ENCODE measurements around the gene DPH3.

DNA sequence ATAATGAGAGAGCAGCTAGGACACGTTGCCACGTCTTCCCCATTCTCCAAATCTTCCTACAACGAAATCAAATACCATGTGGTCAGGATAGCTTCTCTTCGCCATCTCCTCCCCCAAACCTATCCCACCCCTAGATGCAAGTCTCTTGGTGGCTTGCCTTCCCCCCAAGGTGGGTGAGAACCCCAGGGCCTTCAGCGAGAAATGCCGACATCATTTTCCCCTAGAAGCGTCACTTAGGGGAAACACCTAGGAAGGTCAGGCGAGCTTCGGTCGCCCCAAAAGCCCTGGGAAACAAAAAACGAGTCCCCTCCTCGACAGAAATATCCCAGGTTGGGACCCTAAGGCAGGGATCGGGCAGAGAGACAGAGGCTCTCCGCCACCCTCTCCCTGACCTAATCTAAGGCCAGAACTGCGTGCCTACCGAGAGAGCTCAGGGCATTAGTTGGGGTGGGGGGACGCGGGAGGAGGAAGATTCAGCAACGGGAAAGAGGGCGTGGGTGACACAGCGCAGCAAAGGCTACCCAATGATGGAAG is 502 bp downstream of the DPH3 start:
- TF ChIP-seq CTBP1 (IDR thresholded peaks at IDR 0.05; ENCODE audit: borderline replicate concordance) (no peak), ELF4 (IDR thresholded peaks at IDR 0.05) (no peak), ZNF384 (IDR thresholded peaks at IDR 0.05) (no peak), FOXM1 (IDR thresholded peaks at IDR 0.05; ENCODE audit: borderline replicate concordance) (no peak), SUZ12 (IDR thresholded peaks at IDR 0.05) (no peak), SP1 (IDR thresholded peaks at IDR 0.05) (no peak), FOXA1 (IDR thresholded peaks at IDR 0.05) (no peak), FOXK2 (IDR thresholded peaks at IDR 0.05) (no peak), NFRKB (IDR thresholded peaks at IDR 0.05) (no peak), HDGF (IDR thresholded peaks at IDR 0.05; ENCODE audit: borderline replicate concordance) (no peak), L3MBTL2 (conservative IDR thresholded peaks at IDR 0.05) (peak; percentile 14; the same call in 1 of the 2 replicates), ARNT (IDR thresholded peaks at IDR 0.05) (no peak), TARDBP (IDR thresholded peaks at IDR 0.05) (no peak), BHLHE40 (IDR thresholded peaks at IDR 0.05; ENCODE audit: borderline replicate concordance) (no peak)

All from HEK293T (cell line).